Brain microvascular endothelial cell (primary cell): ENCODE measurements around the gene MGRN1.

Experiments used
- DNase-seq: peaks from one replicate; pipeline ENCODE4 v3.0.0-alpha.2; 2020
- H3K27ac ChIP-seq: fragments of 250-450 bp; sonication (Bioruptor Pico); 2 replicates; pipeline ENCODE4 v1.5.1; 2020; ENCODE audit warnings: mild to moderate bottlenecking, moderate library complexity
- H3K27me3 ChIP-seq: fragments of 250-450 bp; sonication (Bioruptor Pico); replicated peaks from 2 replicates; pipeline ENCODE4 v1.5.1; 2020; ENCODE audit warnings: mild to moderate bottlenecking
- H3K36me3 ChIP-seq: fragments of 250-450 bp; sonication (Bioruptor Pico); replicated peaks from 2 replicates; pipeline ENCODE4 v1.5.1; 2020; ENCODE audit warnings: mild to moderate bottlenecking
- H3K4me3 ChIP-seq: 2 replicates; pipeline ENCODE4 v1.5.1; 2011; ENCODE audit warnings: low read depth, mild to moderate bottlenecking, control low read depth, low read length, moderate library complexity
- CTCF ChIP-seq: IDR thresholded peaks from 2 replicates; pipeline ENCODE4 v1.5.1; 2011; ENCODE audit warnings: low read depth, mild to moderate bottlenecking, moderate library complexity, low read length, control low read depth, inconsistent platforms; ENCODE audit errors: missing control alignments
- in situ Hi-C: cut with HindIII; loops from 2 replicates; pipeline ENCODE4 v1.10.0; 2017; ENCODE audit warnings: low sequenced_read_pairs, low pct_ligation_motif_present

The MGRN1 gene

DNA sequence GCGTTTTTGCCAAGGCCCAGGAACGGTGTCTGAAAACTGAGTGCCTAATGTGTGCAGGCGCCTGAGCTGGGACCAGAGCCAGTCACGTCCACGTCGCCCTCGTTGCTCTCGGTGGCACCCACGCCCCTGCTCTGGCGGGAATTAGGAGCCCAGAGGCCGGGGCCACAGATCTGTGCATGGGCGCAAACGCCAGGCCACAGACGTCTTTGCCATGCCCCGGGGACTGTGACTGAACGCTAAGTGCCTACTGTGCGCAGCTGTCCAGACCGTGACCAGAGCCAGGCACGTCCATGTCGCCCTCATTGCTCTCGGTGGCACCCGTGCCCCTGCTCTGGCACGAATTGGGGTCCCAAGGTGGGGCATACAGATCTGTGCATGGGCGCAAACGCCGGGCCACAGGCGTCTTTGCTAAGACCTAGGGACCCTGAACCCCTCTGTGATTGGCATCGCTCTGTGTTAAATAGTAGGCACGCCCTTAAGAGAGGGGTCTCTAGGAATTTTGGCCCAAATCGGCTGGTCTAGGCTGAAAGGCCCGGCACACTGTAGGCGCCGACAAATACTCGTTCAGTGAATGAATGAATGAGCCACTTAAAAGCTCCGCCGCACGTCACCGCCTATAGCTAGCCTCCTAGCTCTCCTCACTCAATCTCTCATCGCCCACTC lies 9.1 kb upstream of the MGRN1 start:
- Histone ChIP-seq H3K27me3 (no peaks in the 10 kb centered on the region), H3K27ac (peak overlapping the region; percentile 88), H3K4me3 (peak overlapping the region; percentile 67), H3K36me3 (no peaks in the 10 kb centered on the region)
- TF ChIP-seq CTCF, result no peak
- no peak for DNase-seq
- in situ Hi-C loops, result no loop called here

DNA sequence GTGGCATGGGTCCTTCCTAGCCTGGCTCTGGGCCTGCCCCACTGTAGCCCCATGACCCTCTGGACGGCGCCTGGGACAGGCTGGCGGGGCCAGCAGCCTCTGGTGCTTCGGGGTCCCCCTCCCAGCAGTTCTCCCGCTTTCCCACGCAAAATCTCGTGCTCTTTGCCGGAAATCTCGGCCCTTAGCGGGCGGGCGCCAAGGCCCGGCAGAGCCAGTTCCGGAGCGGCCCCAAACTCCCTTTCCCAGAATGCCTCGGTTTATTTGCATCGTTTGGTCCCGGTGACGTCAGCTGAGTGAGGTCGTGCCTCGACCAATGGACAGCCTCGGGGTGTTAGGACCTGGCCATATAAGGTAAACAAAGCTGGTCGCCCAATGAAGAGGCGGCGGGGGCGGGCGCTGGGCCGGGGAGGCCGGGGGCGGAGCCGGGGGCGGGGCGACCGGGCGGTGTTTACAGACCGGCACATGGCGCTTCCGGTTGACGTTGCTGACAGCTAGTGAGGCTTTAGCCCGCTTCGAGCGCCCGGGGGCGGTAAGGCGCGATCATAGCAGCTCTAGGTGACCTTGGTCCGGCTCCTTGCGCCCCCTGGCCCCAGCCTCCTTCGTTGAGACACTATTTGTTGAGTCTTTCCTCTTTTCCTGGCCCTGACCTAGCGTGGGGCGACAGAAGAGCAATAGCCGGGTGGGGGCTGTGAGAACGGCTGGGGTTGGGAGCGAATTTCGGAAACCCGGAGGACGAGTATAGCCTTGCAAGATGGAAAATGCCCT lies 8.4 kb upstream of the MGRN1 start:
- no peaks in the 10 kb centered on the region for H3K27me3 ChIP-seq
- DNase-seq, result peak; percentile 100
- H3K36me3 ChIP-seq, result no peaks in the 10 kb centered on the region
- peak overlapping the region; percentile 93 for H3K27ac ChIP-seq
- peak; percentile 54 for TF ChIP-seq CTCF
- H3K4me3 ChIP-seq, result peak overlapping the region; percentile 67
- in situ Hi-C loops, result no loop called here

- in situ Hi-C loops, result no loop called here
- Histone ChIP-seq H3K27me3 (no peaks in the 10 kb centered on the region), H3K4me3 (no peak overlapping the region), H3K36me3 (no peaks in the 10 kb centered on the region), H3K27ac (no peak overlapping the region)
- no peak for TF ChIP-seq CTCF
- DNase-seq, result no peak
These were observed 6.7 kb upstream of the MGRN1 start for GRCh38 chr16:4617880-4618279.

DNA sequence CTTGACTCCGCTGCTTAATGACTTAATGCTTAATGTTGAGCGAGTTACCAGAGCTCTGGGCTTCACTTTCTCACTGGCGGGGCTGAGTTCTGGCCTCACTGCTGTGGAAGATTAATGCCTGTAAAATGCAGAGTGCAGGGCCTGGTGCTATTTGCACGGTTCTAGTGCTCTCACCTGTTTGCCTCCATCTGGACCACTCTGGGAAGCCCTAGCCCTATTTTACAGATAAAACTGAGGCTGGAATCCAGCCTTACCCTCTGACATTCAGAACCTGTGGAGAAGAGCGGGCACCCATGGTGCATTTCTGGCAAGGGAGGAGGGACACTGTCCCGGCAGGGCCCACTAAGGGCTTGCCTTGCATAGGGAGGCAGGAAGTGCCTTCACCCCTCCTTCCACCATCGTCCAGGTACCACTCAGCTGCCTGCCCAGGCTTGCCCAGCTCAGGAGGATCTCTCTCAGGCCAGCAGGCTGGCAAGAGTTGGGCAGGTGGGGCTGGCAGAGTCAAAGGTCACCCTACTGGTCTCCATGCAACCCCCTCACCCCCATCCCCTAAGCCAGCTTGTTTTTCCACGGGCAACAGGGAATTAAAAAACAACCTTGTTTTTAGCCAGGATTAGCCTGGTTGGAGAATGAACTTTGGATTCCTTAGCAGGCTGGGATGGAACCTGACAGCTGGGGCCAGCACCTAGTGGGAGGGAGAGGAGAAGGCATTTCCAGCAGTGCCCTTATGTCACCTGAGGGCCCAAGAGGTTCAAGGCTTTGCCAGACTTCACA lies 5.8 kb upstream of the MGRN1 start:
- H3K27ac ChIP-seq, result no peak overlapping the region
- in situ Hi-C loops, result no loop called here

GRCh38 chr16:4623593-4623992 lies 1.0 kb upstream of the MGRN1 start:
- no peak for DNase-seq
- TF ChIP-seq CTCF, result no peak
- Histone ChIP-seq H3K36me3 (no peaks in the 10 kb centered on the region), H3K27ac (no peak overlapping the region), H3K4me3 (no peak overlapping the region), H3K27me3 (no peaks in the 10 kb centered on the region)
- in situ Hi-C loops, result no loop called here

More for the DNA sequence above, 5.8 kb upstream of the MGRN1 start:
- no peaks in the 10 kb centered on the region for H3K27me3 ChIP-seq
- H3K4me3 ChIP-seq, result no peak overlapping the region
- TF ChIP-seq CTCF, result no peak
- DNase-seq, result no peak
- no peaks in the 10 kb centered on the region for H3K36me3 ChIP-seq
